AG09319 (cell line): ENCODE data around the gene IL12A.

ENCODE experiments used
- DNase-seq: peaks from one replicate; pipeline ENCODE4 v3.0.0-alpha.2; 2010; ENCODE audit warnings: low read depth; ENCODE audit errors: extremely low read depth
- TF ChIP-seq, protein P1 (sequence below): IDR thresholded peaks from 2 replicates; pipeline ENCODE4 v1.5.1; 2011; ENCODE audit warnings: low read depth, mild to moderate bottlenecking, inconsistent platforms, low read length, moderate library complexity

IL12A gene

DNA sequence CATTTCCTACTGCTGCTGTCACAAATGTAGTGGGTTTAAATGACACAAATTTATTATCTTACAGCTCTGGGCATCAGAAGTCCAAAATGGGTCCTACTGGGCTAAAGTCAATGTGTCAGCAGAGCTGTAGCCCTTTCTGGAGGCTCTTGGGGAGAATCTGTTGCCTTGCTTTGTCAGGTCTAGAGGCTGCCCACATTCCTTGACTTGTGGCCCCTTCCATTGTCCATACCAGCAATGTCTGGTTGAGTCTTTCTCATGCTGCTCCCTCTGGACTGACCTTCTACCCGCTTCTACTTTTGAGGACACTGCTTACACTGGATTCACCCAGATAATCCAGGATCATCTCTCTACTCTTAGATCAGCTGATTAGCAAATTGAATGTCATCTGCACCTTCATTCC, 3.0 kb downstream of the IL12A start:
- TF ChIP-seq, protein P1, sequence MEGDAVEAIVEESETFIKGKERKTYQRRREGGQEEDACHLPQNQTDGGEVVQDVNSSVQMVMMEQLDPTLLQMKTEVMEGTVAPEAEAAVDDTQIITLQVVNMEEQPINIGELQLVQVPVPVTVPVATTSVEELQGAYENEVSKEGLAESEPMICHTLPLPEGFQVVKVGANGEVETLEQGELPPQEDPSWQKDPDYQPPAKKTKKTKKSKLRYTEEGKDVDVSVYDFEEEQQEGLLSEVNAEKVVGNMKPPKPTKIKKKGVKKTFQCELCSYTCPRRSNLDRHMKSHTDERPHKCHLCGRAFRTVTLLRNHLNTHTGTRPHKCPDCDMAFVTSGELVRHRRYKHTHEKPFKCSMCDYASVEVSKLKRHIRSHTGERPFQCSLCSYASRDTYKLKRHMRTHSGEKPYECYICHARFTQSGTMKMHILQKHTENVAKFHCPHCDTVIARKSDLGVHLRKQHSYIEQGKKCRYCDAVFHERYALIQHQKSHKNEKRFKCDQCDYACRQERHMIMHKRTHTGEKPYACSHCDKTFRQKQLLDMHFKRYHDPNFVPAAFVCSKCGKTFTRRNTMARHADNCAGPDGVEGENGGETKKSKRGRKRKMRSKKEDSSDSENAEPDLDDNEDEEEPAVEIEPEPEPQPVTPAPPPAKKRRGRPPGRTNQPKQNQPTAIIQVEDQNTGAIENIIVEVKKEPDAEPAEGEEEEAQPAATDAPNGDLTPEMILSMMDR = no peak
- DNase-seq = no peak

DNA sequence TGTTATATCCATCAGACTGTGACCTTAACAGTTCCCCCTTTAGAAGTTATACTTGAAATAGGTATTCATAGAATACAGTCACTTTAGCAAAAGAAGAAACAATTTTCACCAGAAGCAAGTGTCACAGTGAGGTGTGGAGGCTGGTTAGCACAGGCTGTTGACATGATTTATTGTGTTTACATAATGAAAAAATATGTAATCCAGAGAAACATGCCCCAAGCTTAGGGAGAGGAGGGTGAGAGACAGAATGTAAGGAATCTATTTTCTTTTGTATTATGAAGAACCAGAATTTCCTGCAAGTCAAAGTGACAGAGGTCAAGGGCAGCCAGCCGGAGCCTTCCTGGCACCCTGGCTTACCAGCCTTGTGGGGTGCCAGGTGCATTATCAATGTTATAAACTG, 4.0 kb downstream of the IL12A start:
- TF ChIP-seq, protein P1 = no peak
- DNase-seq = no peak

GRCh38 chr3:159994182-159994581, 5.5 kb downstream of the IL12A start:
- DNase-seq = no peak
- TF ChIP-seq, protein P1 = no peak

- TF ChIP-seq, protein P1 = no peak
- no peak for DNase-seq
These were observed 6.5 kb downstream of the IL12A start for GRCh38 chr3:159995091-159995490.

GRCh38 chr3:159996018-159996417, 7.4 kb downstream of the IL12A start:
- no peak for DNase-seq
- TF ChIP-seq, protein P1 = no peak

DNA sequence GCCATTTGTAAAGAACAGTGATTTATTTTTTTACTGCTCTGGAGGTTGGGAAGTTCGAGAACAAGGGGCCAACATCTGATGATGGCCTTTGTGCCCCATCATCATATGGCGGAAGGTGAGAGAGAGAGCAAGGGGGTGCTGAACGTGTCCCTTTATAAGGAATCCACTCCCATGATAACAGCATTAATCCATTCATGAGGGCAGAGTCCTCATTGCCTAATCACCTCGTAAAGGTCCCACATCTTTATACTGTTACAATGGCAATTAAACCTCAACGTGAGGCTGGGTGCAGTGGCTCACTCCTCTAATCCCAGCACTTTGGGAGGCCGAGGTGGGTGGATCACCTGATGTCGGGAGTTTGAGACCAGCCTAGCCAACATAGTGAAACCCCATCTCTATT, 8.3 kb downstream of the IL12A start:
- DNase-seq = no peak
- TF ChIP-seq, protein P1 = no peak

- TF ChIP-seq, protein P1 = no peak
- no peak for DNase-seq
These were observed 12.6 kb downstream of the IL12A start for GRCh38 chr3:160001148-160001760.
